Endothelial cell of umbilical vein (primary cell): ENCODE data around the gene STEAP4.

Experiments
- CTCF ChIP-seq, 2 donors: IDR thresholded peaks; 1 replicate in 1 of 2; 2 replicates in 1 of 2; pipeline ENCODE4 v1.5.1; 2011; ENCODE audit warnings: low read length in 2 of 2, mild to moderate bottlenecking in 2 of 2, moderate library complexity in 2 of 2, control low read depth in 1 of 2, inconsistent platforms in 1 of 2, low read depth in 1 of 2; ENCODE audit not compliant: insufficient read depth in 1 of 2; ENCODE audit errors: extremely low read depth in 1 of 2
- EZH2 ChIP-seq: IDR thresholded peaks from 2 replicates; pipeline ENCODE4 v1.6.1; 2012; ENCODE audit warnings: borderline replicate concordance, low read depth, mild to moderate bottlenecking, moderate library complexity, low read length, inconsistent platforms; ENCODE audit not compliant: severe bottlenecking
- GATA2 ChIP-seq: IDR thresholded peaks from 2 replicates; pipeline ENCODE4 v1.7.0; 2011; ENCODE audit warnings: low read depth, mild to moderate bottlenecking, moderate library complexity, mixed read lengths, low read length; ENCODE audit not compliant: insufficient read length, insufficient read depth
- JUN ChIP-seq: IDR thresholded peaks from 2 replicates; pipeline ENCODE4 v1.6.1; 2011; ENCODE audit warnings: borderline replicate concordance, low read depth; ENCODE audit not compliant: insufficient read length, insufficient read depth
- MAX ChIP-seq: IDR thresholded peaks from 2 replicates; pipeline ENCODE4 v1.6.1; 2011; ENCODE audit not compliant: insufficient read depth, insufficient read length
- MYC ChIP-seq: IDR thresholded peaks from one replicate; pipeline ENCODE4 v1.6.1; 2011; ENCODE audit warnings: mild to moderate bottlenecking, low read depth, low read length
- POLR2A ChIP-seq: IDR thresholded peaks from 2 replicates; pipeline ENCODE4 v1.6.1; 2012; ENCODE audit warnings: low read depth, mild to moderate bottlenecking, control low read depth, low read length
- POLR2AphosphoS5 ChIP-seq: IDR thresholded peaks from 2 replicates; pipeline ENCODE4 v1.6.1; 2012; ENCODE audit warnings: low read depth, mild to moderate bottlenecking, control low read depth, low read length, moderate library complexity; ENCODE audit not compliant: insufficient read depth

- no peak for TF ChIP-seq CTCF (IDR thresholded peaks at IDR 0.05; ENCODE audit: extremely low read depth in 1 of 2, insufficient read depth in 1 of 2, low read depth in 1 of 2, low read length in 2 of 2)
- TF ChIP-seq POLR2A, result no peak
- no peak for TF ChIP-seq MAX
- peak; percentile 60 for TF ChIP-seq EZH2
- TF ChIP-seq JUN, result no peak
- TF ChIP-seq GATA2, result no peak
- no peak for TF ChIP-seq POLR2AphosphoS5
- TF ChIP-seq MYC, result no peak
Observed at GRCh38 chr7:88306590-88307048, at the start of gene STEAP4.
